CD4-positive, alpha-beta T cell (primary cell): ENCODE measurements around the gene CRIM1. TPM values are rescaled to one million over a fixed set of nuclear protein-coding genes. Genes with fewer than 3 reads are reported as not detected.

Source experiments
- ATAC-seq: fragments of 200-7000 bp; cut with Tn5 transposase; one replicate; pipeline ENCODE4 v1.10.0; 2022; ENCODE audit warnings: mild to moderate bottlenecking; ENCODE audit not compliant: poor library complexity
- CTCF ChIA-PET: fragments of 350-600 bp; sonication (Branson Sonifier 250); formaldehyde crosslinking; loops from one replicate; lab custom pipeline; 2021; ENCODE audit warnings: antibody characterized with exemption, inconsistent platforms; lab: Charles Lee
- POLR2A ChIA-PET: fragments of 350-600 bp; sonication (Branson Sonifier 250); formaldehyde crosslinking; loops from one replicate; lab custom pipeline; 2021; ENCODE audit warnings: antibody characterized with exemption, inconsistent platforms; lab: Charles Lee
- DNase-seq, 14 experiments: peaks; one replicate each; pipeline ENCODE4 v3.0.0-alpha.2; 2013 to 2020; ENCODE audit warnings: mixed read lengths in 2 of 14
- H3K27ac ChIP-seq, 2 donors: one replicate each; pipeline versions ENCODE4 v1.5.1 to v1.7.0; 2013; ENCODE audit warnings: low read length in 2 of 2, low read depth in 1 of 2, mild to moderate bottlenecking in 1 of 2
- H3K27me3 ChIP-seq, 2 experiments: 1 replicate in 1 of 2; 2 replicates in 1 of 2; pipeline versions ENCODE4 v1.6.1 to v1.7.0; 2013; ENCODE audit warnings: low read length in 2 of 2, control low read depth in 1 of 2, mild to moderate bottlenecking in 1 of 2, moderate library complexity in 1 of 2; ENCODE audit not compliant: insufficient read depth in 2 of 2, control insufficient read depth in 1 of 2
- H3K36me3 ChIP-seq: one replicate; pipeline ENCODE4 v1.6.1; 2013; ENCODE audit warnings: low read length, control low read depth; ENCODE audit not compliant: insufficient read depth
- H3K4me1 ChIP-seq: one replicate; pipeline ENCODE4 v1.6.1; 2013; ENCODE audit warnings: low read length, control low read depth; ENCODE audit not compliant: insufficient read depth
- H3K4me3 ChIP-seq: one replicate; pipeline ENCODE4 v1.5.1; 2013; ENCODE audit warnings: mild to moderate bottlenecking, low read length, moderate library complexity
- H3K9me3 ChIP-seq, 2 experiments: 1 replicate in 1 of 2; 2 replicates in 1 of 2; pipeline versions ENCODE4 v1.6.1 to v1.7.0; 2013; ENCODE audit warnings: low read length in 2 of 2, mild to moderate bottlenecking in 2 of 2, control low read depth in 1 of 2, moderate library complexity in 1 of 2; ENCODE audit not compliant: control insufficient read depth in 1 of 2, insufficient read depth in 1 of 2
- H3K27ac Mint-ChIP-seq: one replicate; pipeline ENCODE4 v1.8.0; 2020; ENCODE audit warnings: mixed read lengths
- H3K27me3 Mint-ChIP-seq: one replicate; pipeline ENCODE4 v1.8.0; 2021; ENCODE audit warnings: mixed read lengths
- H3K36me3 Mint-ChIP-seq: one replicate; pipeline ENCODE4 v1.8.0; 2021; ENCODE audit warnings: low read depth, mixed read lengths
- H3K4me1 Mint-ChIP-seq: one replicate; pipeline ENCODE4 v1.8.0; 2021; ENCODE audit warnings: low read depth, mixed read lengths
- H3K4me3 Mint-ChIP-seq: one replicate; pipeline ENCODE4 v1.8.0; 2020; ENCODE audit warnings: mild to moderate bottlenecking, mixed read lengths
- H3K9me3 Mint-ChIP-seq: one replicate; pipeline ENCODE4 v1.8.0; 2020; ENCODE audit warnings: mixed read lengths
- intact Hi-C, 2 experiments: fragments of 100-400 bp; cut with DNase I in 1 of 2; cut with micrococcal nuclease in 1 of 2; formaldehyde crosslinking; loops; one replicate each; pipeline versions ENCODE4 v1.15.1 to v1.9.0; 2023 to 2025; cut with DNase I, micrococcal nuclease
- total RNA-seq, 174 experiments: library from RNA in 2 of 174; stranded (reverse) in 2 of 174; gene quantifications; one replicate each; pipeline ENCODE4 v1.2.3 and lab custom pipeline; 2021 to 2026
- TF ChIP-seq, protein P1 (sequence below): fragments of 200-600 bp; IDR thresholded peaks from one replicate; pipeline ENCODE4 v1.8.0; 2022; ENCODE audit warnings: antibody characterized with exemption, mild to moderate bottlenecking

The CRIM1 gene
- total RNA-seq, 2 experiments from 2014 or later = 1.1 to 1.7 TPM

DNA sequence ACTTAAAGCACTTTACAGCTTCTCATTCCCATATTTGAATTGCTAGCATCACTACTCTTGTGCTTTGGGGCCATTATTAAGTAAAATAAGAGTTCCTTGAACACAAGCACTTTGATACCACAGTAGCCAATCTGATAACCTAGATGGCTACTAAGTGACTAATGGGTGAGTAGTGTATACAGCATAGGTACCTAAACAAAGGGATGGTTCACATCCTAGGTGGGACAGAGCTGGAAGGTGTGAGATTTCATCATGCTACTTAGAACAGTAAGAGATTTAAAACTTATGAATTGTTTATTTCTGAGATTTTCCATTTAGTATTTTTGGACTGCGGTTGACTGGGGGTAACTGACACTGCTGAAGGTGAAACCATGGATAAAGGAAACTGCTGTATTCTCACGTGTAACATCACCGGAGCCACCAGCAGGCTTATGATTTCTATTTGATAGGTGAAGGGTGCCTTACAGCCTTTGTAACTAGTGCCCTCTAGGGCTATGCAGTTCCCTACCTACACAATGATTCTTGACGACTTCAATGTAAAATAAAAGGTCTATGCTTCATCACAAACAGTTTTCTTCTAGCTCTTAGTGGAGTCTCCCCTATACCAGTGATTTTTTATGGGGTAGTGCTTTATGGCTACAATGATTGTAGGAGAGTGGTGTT, 22.1 kb upstream of the CRIM1 start:
- Mint-ChIP-seq H3K9me3 (no peaks in the 10 kb centered on the region), H3K4me3 (no peak overlapping the region), H3K36me3 (no peaks in the 10 kb centered on the region), H3K27me3 (no peaks in the 10 kb centered on the region), H3K27ac (no peak overlapping the region), H3K4me1 (peaks cover 5% of the 10 kb centered on the region)
- TF ChIP-seq, protein P1, sequence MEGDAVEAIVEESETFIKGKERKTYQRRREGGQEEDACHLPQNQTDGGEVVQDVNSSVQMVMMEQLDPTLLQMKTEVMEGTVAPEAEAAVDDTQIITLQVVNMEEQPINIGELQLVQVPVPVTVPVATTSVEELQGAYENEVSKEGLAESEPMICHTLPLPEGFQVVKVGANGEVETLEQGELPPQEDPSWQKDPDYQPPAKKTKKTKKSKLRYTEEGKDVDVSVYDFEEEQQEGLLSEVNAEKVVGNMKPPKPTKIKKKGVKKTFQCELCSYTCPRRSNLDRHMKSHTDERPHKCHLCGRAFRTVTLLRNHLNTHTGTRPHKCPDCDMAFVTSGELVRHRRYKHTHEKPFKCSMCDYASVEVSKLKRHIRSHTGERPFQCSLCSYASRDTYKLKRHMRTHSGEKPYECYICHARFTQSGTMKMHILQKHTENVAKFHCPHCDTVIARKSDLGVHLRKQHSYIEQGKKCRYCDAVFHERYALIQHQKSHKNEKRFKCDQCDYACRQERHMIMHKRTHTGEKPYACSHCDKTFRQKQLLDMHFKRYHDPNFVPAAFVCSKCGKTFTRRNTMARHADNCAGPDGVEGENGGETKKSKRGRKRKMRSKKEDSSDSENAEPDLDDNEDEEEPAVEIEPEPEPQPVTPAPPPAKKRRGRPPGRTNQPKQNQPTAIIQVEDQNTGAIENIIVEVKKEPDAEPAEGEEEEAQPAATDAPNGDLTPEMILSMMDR = peak; percentile 18
- H3K9me3 ChIP-seq = no peaks in the 10 kb centered on the region
- ATAC-seq (no peak), DNase-seq (peak in 2 of 14 experiments; percentile 24 to 33)
- no peaks in the 10 kb centered on the region for H3K27me3 ChIP-seq
- ChIA-PET CTCF (interaction anchor here (0.7 kb wide), 1 partner anchor 42 kb away, joined by 4 read pairs; no protein-coding TSS in a partner anchor), POLR2A (no interaction called here)
- H3K27ac ChIP-seq = no peak overlapping the region
- H3K36me3 ChIP-seq = no peaks in the 10 kb centered on the region
- H3K4me3 ChIP-seq = no peak overlapping the region
- intact Hi-C loops = no loop called here
- H3K4me1 ChIP-seq = no peaks in the 10 kb centered on the region

- no peak overlapping the region for H3K4me3 ChIP-seq
- DNase-seq = no peak
- H3K36me3 ChIP-seq = no peaks in the 10 kb centered on the region
- no peaks in the 10 kb centered on the region for H3K9me3 ChIP-seq
- no peaks in the 10 kb centered on the region for H3K27me3 ChIP-seq
- no peak overlapping the region for H3K4me3 Mint-ChIP-seq
- TF ChIP-seq, protein P1 = no peak
- no peak overlapping the region for H3K27ac Mint-ChIP-seq
- H3K27ac ChIP-seq = no peak overlapping the region
- CTCF ChIA-PET = no interaction called here
- intact Hi-C loops = no loop called here
- H3K4me1 Mint-ChIP-seq = peaks cover 5% of the 10 kb centered on the region
- H3K4me1 ChIP-seq = no peaks in the 10 kb centered on the region
- POLR2A ChIA-PET = interaction anchor here (0.6 kb wide), 1 partner anchor 10 kb away, joined by 3 read pairs; no protein-coding TSS in a partner anchor
- H3K27me3 Mint-ChIP-seq = no peaks in the 10 kb centered on the region
- no peaks in the 10 kb centered on the region for H3K9me3 Mint-ChIP-seq
- no peaks in the 10 kb centered on the region for H3K36me3 Mint-ChIP-seq
- no peak for ATAC-seq
Measured at GRCh38 chr2:36335597-36335996, 20.0 kb upstream of the CRIM1 start.

DNA sequence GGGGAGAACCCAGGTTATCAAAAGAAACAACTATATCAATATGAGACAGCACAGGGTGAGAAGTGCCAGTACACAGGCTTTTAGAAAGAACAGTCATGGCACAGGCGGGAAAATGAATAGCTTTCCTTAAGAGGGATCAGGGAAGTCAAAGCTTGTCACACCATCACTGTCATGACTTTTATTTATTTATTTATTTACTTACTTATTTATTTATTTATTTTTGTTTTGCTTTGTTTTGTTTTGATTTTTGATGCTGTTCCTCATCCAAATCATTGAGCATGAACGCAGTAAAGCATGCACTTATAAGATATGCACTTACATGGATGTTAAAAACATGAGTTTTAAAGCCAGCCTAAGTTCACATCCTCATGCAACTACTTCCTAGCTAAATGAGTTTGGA, 19.3 kb upstream of the CRIM1 start:
- POLR2A ChIA-PET = no interaction called here
- intact Hi-C loops = no loop called here

More for the DNA sequence above, 19.3 kb upstream of the CRIM1 start:
- no peaks in the 10 kb centered on the region for H3K9me3 Mint-ChIP-seq
- H3K36me3 Mint-ChIP-seq = no peaks in the 10 kb centered on the region
- DNase-seq (no peak), ATAC-seq (no peak)
- Histone ChIP-seq H3K4me1 (no peaks in the 10 kb centered on the region), H3K27me3 (no peaks in the 10 kb centered on the region), H3K9me3 (no peaks in the 10 kb centered on the region), H3K27ac (no peak overlapping the region), H3K4me3 (no peak overlapping the region), H3K36me3 (no peaks in the 10 kb centered on the region)
- CTCF ChIA-PET = interaction anchor here (0.6 kb wide), 1 partner anchor 14 kb away, joined by 3 read pairs; no protein-coding TSS in a partner anchor
- TF ChIP-seq, protein P1 = no peak
- H3K4me1 Mint-ChIP-seq = peaks cover 5% of the 10 kb centered on the region
- no peaks in the 10 kb centered on the region for H3K27me3 Mint-ChIP-seq
- no peak overlapping the region for H3K4me3 Mint-ChIP-seq
- H3K27ac Mint-ChIP-seq = no peak overlapping the region
